ENCODE measurements around the gene NEK6. TPM values are rescaled to one million over a fixed set of nuclear protein-coding genes. Genes with fewer than 3 reads are reported as not detected.

The NEK6 gene
- total and polyA plus RNA-seq, 9 of the 15 experiments (the other 6 are each of a cell fraction or from before 2014, with no cell fraction given), result 3.1 to 19.0 (median 8.4) TPM

- ATAC-seq (no peak), DNase-seq (ENCODE audit: extremely low read depth in 1 of 4, low spot score in 3 of 4) (no peak), FAIRE-seq (no peak)
- no TSS peak for BruUV-seq (replicated peaks)
- ChIA-PET POLR2A (no interaction called here), CTCF (ENCODE audit: low intra/inter-chr PET ratio) (no interaction called here)
- no peak overlapping the region for H3K4me2 ChIP-seq (ENCODE audit: insufficient read depth, low read length)
- no peaks in the 10 kb centered on the region for H3K9me3 ChIP-seq (replicated peaks; ENCODE audit: control insufficient read depth, insufficient read depth, low read depth, low read length)
- no peaks in the 10 kb centered on the region for H3K9me1 ChIP-seq (ENCODE audit: control insufficient read depth, insufficient read depth, low read length)
- no peaks in the 10 kb centered on the region; the same call in 2 of the 3 replicates for H3K36me3 ChIP-seq (ENCODE audit: control insufficient read depth, insufficient read depth, low read length)
- H4K20me1 ChIP-seq (replicated peaks; ENCODE audit: control insufficient read depth, insufficient read depth, low read length), result no peaks in the 10 kb centered on the region
- no peaks in the 10 kb centered on the region for H3K79me2 ChIP-seq (ENCODE audit: control insufficient read depth, insufficient read depth, low read length)
- in situ Hi-C loops (cut with MboI), result no loop called here
- intact Hi-C loops (cut with micrococcal nuclease), result no loop called here
- peaks cover 0 to 8% of the 10 kb centered on the region in 2 experiments; a peak in 2 of 5 replicates for H3K4me1 ChIP-seq (replicated peaks in 1 of 2; ENCODE audit: control insufficient read depth in 2 of 2, insufficient read depth in 2 of 2, low read length in 2 of 2)
- no peaks in the 10 kb centered on the region for H3K27me3 ChIP-seq (ENCODE audit: control insufficient read depth in 2 of 2, insufficient read depth in 2 of 2, low read length in 2 of 2)
- no peak overlapping the region for H3K27ac ChIP-seq (ENCODE audit: extremely low read depth, low read depth, low read length)
- H3K9ac ChIP-seq (ENCODE audit: insufficient read depth in 1 of 2, low read depth in 2 of 2, low read length in 2 of 2), result no peak overlapping the region; a peak in 1 of 4 replicates
- no peak overlapping the region for H2AFZ ChIP-seq (ENCODE audit: low read depth, low read length)
- WGBS (ENCODE audit: insufficient coverage, low coverage, missing lambda C conversion rate), result 71% methylated on average over 18 of the region's 19 CpGs
- no peak overlapping the region for H3K4me3 ChIP-seq
- TF ChIP-seq NKRF (IDR thresholded peaks at IDR 0.05; ENCODE audit: borderline replicate concordance) (no peak), ZNF146 (CRISPR knock-in tag; IDR thresholded peaks at IDR 0.05; ENCODE audit: unreplicated experiment) (no peak), ZNF584 (CRISPR knock-in tag; IDR thresholded peaks at IDR 0.05; ENCODE audit: low read depth) (no peak), NCOR1 (IDR thresholded peaks at IDR 0.05) (no peak), HDAC6 (IDR thresholded peaks at IDR 0.05; ENCODE audit: low read depth, low read length) (no peak), CHAMP1 (IDR thresholded peaks at IDR 0.05) (no peak), ZNF592 (IDR thresholded peaks at IDR 0.05) (no peak), TAF1 (IDR thresholded peaks at IDR 0.05; ENCODE audit: control insufficient read depth, extremely low read depth, insufficient read depth, low read length, severe bottlenecking) (no peak), ATF6 (CRISPR knock-in tag; IDR thresholded peaks at IDR 0.05) (no peak), FOXA1 (IDR thresholded peaks at IDR 0.05; ENCODE audit: borderline replicate concordance) (no peak), ETV5 (CRISPR knock-in tag; IDR thresholded peaks at IDR 0.05; ENCODE audit: low read depth) (no peak)
These were observed 71.5 kb downstream of the NEK6 start for GRCh38 chr9:124329206-124329792.

Measured in K562 (cell line).